Inflammatory macrophage (primary cell): ENCODE data around the gene UTP18.
"Not testable (repeated sequence)": the region's sequence is repeated elsewhere in the genome, so short reads cannot be mapped to it uniquely, and the experiment has no call there.

Experiments
- DNase-seq, 2 donors: peaks; one replicate each; pipeline ENCODE4 v3.0.0-alpha.2; 2020 to 2022

UTP18 gene

GRCh38 chr17:51259564-51260236 lies 646 bp upstream of the UTP18 start, which contains the start of gene MBTD1:
Gene MBTD1 (minus strand): TSS chr17:51260049. CDS start chr17:51225161, 34,888 bp downstream.
- DNase-seq: peak; percentile 95

GRCh38 chr17:51261024-51261963 lies 948 bp downstream of the UTP18 start:
- DNase-seq: peak; percentile 85 to 93

GRCh38 chr17:51263006-51263405 lies 2.7 kb downstream of the UTP18 start:
- DNase-seq: peak in 1 of 2 donors; percentile 6

- not testable (repeated sequence) for DNase-seq
Observed at GRCh38 chr17:51264466-51264865, 4.1 kb downstream of the UTP18 start.

- DNase-seq: peak in 1 of 2 donors; percentile 45
Observed at GRCh38 chr17:51269991-51270390, 9.6 kb downstream of the UTP18 start.

- peak; percentile 25 to 31 for DNase-seq
Observed at GRCh38 chr17:51270636-51271035, 10.3 kb downstream of the UTP18 start.

- no peak for DNase-seq
Observed at GRCh38 chr17:51272812-51273211, 12.5 kb downstream of the UTP18 start.

GRCh38 chr17:51275381-51275780 lies 15.0 kb downstream of the UTP18 start:
- no peak for DNase-seq

GRCh38 chr17:51279183-51279582 lies 18.8 kb downstream of the UTP18 start:
- DNase-seq: no peak

GRCh38 chr17:51287412-51287811 lies 27.1 kb downstream of the UTP18 start:
- no peak for DNase-seq

- no peak for DNase-seq
Observed at GRCh38 chr17:51289696-51290111, 29.4 kb downstream of the UTP18 start.

- DNase-seq: not testable (repeated sequence)
Observed at GRCh38 chr17:51294338-51294737, 34.0 kb downstream of the UTP18 start.

GRCh38 chr17:51298508-51299371 lies 38.4 kb downstream of the UTP18 start:
- DNase-seq: peak; percentile 12 to 24

GRCh38 chr17:51299859-51300258 lies 39.5 kb downstream of the UTP18 start:
- no peak for DNase-seq

- no peak for DNase-seq
Observed at GRCh38 chr17:51305182-51305581, 44.8 kb downstream of the UTP18 start.

GRCh38 chr17:51312003-51312402 lies 51.7 kb downstream of the UTP18 start:
- not testable (repeated sequence) for DNase-seq

- no peak for DNase-seq
Observed at GRCh38 chr17:51319186-51319585, 58.8 kb downstream of the UTP18 start.

GRCh38 chr17:51322390-51323029 lies 62.2 kb downstream of the UTP18 start:
- DNase-seq: no peak

GRCh38 chr17:51325471-51325870 lies 65.1 kb downstream of the UTP18 start:
- DNase-seq: no peak

GRCh38 chr17:51330861-51331503 lies 70.6 kb downstream of the UTP18 start:
- DNase-seq: not testable (repeated sequence)

- DNase-seq: no peak
Observed at GRCh38 chr17:51335006-51335590, 74.8 kb downstream of the UTP18 start.
